HFF-Myc (cell line): ENCODE measurements around the gene RAB37.

Experiments
- DNase-seq: peaks from one replicate; pipeline ENCODE4 v3.0.0-alpha.2; 2011; ENCODE audit warnings: low read depth; ENCODE audit errors: extremely low read depth
- H3K4me3 ChIP-seq: replicated peaks from 2 replicates; pipeline ENCODE4 v1.5.1; 2011; ENCODE audit warnings: low read depth, mild to moderate bottlenecking, control low read depth, low read length
- CTCF ChIP-seq: IDR thresholded peaks from 2 replicates; pipeline ENCODE4 v1.5.1; 2012; ENCODE audit warnings: mild to moderate bottlenecking, low read depth, low read length, control low read depth; ENCODE audit errors: missing control alignments

Gene RAB37

DNA sequence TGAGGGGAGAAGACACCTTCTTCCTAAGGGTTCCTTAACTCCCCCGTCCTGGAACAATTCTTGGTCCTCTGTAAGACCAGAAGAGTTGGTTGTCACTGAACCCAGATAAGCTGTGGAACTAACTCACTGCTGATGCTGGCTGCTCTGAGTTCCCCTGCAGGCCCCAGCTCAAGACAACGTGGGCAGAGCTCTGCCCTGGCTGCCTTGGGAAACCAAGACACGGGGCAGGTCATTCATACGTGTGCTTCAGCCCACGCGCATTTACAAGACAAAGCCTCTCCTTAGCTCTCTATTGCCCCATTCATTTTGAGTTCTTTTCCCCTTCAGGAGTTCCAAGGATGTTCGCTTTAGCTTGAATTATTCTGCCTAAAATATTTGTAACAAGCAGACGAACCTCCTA is 42.4 kb downstream of the RAB37 start:
- H3K4me3 ChIP-seq = no peak overlapping the region
- no peak for DNase-seq
- no peak for TF ChIP-seq CTCF

GRCh38 chr17:74779948-74780400 is 42.9 kb downstream of the RAB37 start:
- no peak for DNase-seq
- no peak for TF ChIP-seq CTCF
- no peak overlapping the region for H3K4me3 ChIP-seq

- no peak overlapping the region for H3K4me3 ChIP-seq
- DNase-seq = no peak
- peak; percentile 34 for TF ChIP-seq CTCF
Observed at GRCh38 chr17:74780443-74781238, 43.6 kb downstream of the RAB37 start.

- no peak for DNase-seq
- no peak overlapping the region for H3K4me3 ChIP-seq
- TF ChIP-seq CTCF = no peak
Observed at GRCh38 chr17:74782571-74782970, 45.5 kb downstream of the RAB37 start.

DNA sequence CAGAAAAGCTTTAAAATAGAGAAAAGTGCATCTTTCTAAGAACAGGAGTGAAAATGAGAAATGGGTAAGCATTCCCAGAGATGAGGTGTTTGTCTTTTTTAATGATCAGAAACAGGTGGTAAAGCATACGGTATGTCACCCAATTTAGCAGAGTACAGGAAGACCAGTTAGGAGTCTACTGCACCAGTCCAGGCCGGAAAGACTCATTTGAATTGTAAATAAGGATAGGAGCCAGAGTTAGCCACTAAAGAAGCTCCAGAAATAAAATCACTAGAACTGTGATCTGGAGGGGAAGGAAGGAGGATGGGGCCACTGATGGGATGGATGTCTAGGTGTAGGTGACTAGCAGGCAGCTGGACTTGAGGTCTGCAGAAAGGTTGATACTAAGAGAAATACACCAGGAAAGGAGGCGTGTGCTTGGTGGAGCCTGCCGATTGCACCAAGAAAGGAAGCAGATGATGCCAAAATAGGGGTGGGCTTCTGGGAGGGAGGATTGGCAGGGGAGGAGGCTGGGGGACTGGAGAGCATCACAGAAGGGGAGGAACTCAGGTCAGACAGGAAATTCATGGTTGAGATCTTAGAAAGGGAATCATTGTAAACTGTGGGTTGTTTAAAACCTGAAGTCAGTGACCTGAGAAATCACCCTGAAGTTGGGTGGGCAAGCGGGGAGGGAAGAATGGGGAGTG is 47.2 kb downstream of the RAB37 start:
- no peak for TF ChIP-seq CTCF
- H3K4me3 ChIP-seq = no peak overlapping the region

DNA sequence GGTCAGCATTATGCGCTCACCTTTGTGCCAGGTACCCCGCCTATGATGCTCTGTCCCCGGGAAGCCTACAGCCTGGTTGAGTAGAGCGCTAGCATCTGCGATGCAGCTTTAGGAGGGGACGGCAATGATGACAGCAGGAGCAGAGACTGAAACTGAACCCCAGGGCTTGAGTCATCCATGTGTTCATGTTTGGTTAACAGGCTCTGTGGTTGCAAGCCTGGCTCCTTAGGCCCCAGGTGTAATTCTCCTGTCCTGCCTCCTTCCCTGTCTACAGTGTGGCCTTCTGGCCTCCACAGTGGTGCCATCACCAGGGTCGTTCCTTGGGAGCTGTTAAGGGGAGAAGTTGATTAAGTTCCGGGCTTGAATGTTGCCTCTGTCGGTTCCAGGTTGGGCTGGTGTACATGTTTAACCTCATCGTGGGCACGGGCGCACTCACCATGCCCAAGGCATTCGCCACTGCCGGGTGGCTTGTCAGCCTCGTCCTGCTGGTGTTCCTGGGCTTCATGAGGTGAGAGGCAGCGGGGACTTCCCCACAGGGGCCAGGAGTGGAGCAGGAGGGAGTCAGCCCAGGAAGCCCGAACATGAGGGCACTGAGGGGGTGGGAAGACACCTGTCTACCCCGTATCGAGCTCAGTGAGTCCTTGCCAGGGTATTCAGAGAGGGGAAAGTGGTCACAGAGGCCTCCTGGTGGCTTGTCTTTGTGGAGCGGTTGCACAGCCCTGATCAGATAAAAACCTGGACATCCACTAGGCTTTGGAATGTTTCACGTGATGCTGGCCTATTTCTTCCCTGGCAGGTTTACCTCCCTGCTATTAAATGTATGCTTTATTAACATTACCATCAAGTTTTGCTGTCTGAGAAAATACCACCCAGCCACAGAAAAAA is 48.3 kb downstream of the RAB37 start:
- no peak for TF ChIP-seq CTCF
- no peak overlapping the region for H3K4me3 ChIP-seq
- DNase-seq = no peak

More for the DNA sequence above, 47.2 kb downstream of the RAB37 start:
- DNase-seq = no peak
